HG02642 (cell line): ENCODE results near the gene CSRP1.
"Not testable (repeated sequence)": the region's sequence is repeated elsewhere in the genome, so short reads cannot be mapped to it uniquely, and the experiment has no call there.

Experiments
- ATAC-seq: cut with Tn5 transposase; IDR thresholded peaks from one replicate; pipeline ENCODE4 v1.9.1; 2021; ENCODE audit warnings: mild to moderate bottlenecking; ENCODE audit not compliant: unreplicated experiment, poor library complexity

Gene CSRP1

DNA sequence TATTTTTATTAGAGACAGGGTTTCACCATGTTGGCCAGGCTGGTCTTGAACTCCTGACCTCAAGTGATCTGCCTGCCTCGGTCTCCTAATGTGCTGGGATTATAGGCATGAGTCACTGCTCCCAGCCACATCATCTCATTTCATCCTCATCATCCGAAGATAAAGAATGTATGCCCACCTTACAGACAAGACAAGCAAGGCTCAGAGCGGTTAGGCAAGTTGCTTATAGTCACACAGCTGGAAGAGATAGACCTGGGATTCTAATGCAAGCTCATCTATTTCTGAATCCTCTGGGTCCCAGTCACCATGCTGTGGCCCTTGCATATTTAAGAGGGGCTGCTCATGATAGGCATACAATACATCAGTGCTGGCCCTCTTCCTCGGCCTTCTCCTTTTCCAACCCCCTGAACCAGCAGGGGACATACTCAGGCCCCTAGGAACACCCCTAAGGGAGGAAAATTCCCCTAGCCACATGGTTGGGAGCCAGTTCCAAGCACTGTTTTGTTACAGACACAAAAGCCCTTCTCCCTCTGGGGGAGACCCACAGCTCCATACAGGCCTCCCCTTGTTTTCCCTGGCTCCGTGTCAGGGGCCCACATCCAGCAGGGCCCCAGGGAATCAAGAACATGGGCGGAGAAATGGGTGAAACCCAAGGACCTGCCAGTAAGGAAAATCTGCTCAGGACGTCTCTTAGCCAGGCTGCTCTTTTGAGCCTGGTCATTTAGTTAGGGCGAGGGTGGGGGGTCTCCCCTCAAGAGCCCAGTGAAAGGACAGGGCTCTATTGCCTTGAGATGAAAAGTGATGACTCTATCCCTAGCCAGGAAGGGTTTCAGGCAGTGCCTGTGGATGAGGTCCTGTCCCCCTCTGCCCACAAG, 6.9 kb downstream of the CSRP1 start:
- ATAC-seq = no peak

GRCh38 chr1:201499191-201499590, 7.7 kb downstream of the CSRP1 start:
- no peak for ATAC-seq

- no peak for ATAC-seq
Observed at GRCh38 chr1:201498621-201499020, 8.3 kb downstream of the CSRP1 start.

DNA sequence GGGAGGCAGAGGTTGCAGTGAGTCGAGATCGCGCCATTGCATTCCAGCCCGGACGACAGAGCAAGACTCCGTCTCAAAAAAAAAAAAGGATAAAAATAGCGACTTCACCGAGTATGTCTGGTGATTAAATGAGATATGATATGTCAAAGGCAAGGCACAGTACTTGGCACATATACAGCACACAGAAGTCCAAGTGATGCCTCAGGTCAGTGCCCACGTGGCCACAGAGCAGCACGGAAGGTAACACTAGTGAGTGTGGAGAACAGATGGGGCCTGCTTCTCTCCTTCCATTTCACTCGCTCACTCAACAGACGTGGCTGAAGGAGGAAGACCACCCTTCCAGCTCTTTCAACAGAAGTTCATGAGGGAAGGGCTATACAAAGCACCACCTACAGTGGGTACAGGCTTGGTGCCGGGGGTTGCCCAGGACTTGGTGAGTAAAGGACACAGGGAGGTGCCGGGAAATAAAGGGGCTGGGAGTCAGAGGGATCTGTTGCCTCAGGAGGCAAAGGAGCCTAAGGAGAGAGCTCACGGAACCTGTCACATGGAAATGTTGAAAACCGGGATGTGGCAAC, 8.9 kb downstream of the CSRP1 start:
- ATAC-seq = no peak

- ATAC-seq = no peak
Observed at GRCh38 chr1:201496296-201496690, 10.6 kb downstream of the CSRP1 start.

DNA sequence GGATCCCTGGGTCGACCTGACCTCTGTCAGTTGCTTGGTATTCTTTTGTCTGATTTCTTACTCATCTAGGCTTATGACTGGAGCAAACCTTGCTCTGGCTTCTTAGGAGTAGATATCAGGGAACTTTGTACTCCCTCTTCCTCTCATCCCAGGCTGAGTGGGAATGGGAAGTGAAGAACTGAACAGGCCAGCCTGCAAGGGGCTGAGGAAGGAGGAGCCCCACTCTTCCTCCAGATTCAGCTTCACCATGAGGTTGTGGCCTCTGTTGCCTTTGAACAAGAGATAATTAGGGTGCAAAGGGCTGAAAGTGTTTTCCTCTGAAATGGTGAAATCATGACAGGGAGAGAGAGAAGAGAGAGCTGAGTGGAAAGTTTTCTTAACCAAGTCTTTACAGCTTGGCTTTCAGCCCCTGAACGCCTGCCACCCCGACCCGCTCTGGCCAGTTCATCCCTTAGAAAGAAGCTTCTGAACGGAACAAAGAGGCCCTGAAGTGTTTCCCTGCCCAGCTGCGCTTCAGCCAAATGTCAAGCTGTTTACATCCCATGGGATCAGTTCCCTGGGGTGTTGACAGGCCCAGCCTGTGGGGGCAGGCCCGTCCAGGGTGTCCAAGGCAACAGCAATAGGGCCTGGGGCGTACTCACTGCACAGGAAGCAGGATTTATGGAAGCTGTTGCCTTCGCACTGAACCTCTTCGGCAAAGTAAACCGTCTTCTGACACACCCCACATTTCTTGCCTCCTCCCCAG, 11.2 kb downstream of the CSRP1 start:
- ATAC-seq = no peak

DNA sequence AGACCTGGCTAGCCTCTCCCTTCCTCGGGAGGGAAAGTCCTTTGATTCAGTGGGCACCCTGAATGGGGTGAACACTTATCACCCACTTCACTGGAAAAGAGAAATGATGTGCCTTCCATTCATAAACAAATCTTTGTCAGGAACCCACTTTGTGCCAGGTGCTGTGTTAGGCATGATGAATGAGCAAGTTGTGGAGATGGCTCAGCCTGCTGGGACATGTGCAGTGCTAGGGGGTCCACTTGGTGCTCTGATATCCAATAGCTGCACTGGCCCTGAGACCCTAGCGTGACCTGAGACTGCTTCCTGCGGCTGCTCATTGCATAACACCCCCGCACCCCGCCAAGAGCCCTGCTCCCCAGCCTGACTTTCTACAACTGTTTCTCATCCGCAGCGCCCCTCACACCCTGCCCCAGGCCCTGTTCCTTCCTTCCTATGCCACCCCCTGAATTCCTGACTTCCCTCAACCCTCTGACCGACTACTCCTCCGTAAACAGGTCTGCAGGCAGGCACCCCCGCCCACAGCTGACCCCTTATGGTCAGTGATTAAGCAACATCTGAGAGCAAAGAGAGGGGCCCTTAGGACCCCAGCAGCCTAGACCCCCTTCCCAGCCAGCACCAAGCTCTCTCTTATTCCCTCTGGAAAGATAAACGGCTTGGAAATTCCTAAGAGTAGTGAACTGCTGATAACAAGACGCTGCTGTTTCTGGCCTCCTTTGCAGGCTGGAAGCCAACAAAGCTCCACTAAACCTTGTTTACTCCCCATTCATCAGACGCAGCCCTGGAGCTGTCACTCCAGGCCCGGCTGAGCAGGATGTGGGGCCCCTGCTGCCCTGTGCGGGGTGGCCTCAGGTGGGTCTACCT, 12.9 kb downstream of the CSRP1 start:
- ATAC-seq = no peak

- not testable (repeated sequence) for ATAC-seq
Observed at GRCh38 chr1:201493026-201493656, 13.8 kb downstream of the CSRP1 start.

DNA sequence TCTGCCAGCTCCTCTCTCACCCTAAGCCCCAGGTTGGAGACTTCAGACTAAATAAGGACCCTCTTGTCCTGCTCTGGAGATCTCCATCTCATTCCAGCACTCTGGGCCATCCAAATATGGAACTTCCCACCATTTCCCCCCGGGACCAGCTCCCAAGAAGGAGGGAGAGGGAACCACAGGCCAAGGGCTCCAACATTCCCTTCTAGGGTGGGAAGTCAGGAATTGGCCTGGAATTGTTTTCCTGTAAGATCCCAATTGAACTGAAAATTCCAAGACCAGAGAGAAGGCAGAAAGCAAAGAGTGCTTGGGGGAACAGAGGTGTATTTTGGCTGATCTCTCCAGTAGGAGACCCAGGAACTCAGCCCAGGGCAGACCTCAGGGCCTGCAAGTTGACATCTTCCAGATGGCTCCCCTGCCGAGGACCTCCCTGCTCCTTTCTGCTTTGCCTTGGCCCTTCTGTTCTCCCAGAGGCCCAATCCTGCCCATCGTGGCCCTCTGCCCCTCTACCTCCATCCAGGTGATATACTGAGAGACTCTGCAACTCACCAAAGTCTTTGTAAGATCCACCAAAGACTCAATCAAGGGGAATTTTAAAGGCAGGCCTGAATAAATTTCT, 14.9 kb downstream of the CSRP1 start:
- ATAC-seq = no peak

GRCh38 chr1:201490708-201491131, 16.2 kb downstream of the CSRP1 start:
- no peak for ATAC-seq

- no peak for ATAC-seq
Observed at GRCh38 chr1:201489643-201490261, 17.2 kb downstream of the CSRP1 start.

DNA sequence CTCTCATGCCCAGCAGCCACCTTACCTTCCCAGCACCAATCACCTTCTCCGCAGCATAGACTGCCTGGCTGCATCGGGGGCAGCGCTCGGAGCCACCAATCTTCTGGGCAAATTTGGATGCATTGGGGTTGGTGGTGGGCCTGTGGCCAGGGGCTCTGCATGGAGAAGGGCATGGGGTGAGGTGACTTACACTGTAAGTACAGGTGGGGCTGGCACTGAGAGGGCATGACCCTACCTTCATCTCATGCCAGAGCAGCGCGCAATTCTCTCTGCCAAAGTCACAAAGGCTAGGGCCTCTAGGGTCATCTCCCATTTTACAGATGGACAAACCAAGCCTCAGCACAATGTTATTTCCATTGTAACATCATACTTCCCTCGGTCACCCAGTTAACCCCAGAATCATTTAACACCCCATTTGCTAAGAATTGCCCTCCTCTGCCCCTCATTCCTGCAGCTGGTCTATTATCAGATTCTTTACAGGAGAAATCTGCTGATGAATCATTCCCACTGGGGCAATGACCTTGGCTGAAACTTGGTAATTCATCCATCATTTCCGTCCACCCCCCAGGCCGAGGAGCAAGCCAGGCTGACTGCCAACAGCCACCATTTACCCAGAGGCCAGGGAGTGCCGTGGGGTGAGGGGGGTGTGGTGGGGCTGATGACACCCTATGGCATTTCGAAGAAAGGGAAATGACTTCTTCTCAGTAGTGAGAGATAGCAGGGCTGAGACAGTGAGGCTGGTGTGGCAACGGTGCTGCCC, 17.9 kb downstream of the CSRP1 start:
- ATAC-seq = no peak

DNA sequence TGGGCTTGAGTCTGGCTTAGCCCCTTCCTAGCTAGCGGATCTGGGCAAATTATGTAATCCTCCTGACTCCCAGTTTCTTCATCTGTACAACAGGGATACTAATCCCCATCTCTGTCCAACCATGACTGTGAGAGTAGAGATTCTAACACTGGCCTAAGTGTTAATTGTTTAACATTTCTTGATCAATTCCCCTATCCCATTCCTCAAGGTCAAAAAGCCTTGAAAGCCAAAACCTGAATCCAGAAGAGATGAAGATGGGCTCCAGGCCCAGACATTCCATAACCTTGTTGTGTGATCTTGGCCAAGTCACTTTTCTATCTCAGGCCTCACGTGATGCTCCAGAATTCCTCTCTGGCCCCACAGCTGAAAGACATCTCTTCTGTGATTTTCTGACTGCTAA, 19.2 kb downstream of the CSRP1 start:
- ATAC-seq = no peak

- ATAC-seq = no peak
Observed at GRCh38 chr1:201486187-201486586, 20.7 kb downstream of the CSRP1 start.

DNA sequence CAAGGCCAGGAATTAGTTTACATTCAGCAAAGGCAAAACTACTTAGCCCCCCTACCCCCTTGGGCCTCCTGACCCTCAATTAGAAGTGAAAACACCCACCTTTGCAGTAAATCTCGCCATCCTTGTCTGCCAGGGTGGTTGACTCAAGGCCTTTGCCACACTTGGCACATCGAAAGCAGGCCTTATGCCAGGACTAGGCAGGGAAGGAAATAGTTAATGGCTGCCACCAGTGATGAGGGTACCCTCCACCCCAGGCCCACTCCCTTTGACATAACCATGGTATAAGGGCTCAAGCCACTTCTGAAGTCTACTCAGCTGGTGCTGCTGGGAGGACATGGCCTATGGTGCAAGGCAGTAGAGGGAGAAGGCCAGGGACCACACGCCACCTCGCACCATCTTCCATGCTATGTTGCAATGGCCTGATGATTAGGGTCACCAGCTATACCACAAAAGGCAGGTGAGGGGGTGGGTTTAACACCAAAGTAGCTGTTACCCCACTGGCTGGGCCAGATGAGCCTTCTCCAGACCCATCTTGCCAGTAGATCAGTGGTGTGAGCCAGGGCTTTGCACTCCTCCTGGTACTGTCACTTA, 21.6 kb downstream of the CSRP1 start:
- ATAC-seq = no peak

- ATAC-seq = no peak
Observed at GRCh38 chr1:201483373-201483949, 23.5 kb downstream of the CSRP1 start.

GRCh38 chr1:201482755-201483154, 24.2 kb downstream of the CSRP1 start:
- peak; percentile 32 for ATAC-seq
